Uterus (tissue), 2 donors: ENCODE results near the gene BDH1.

Experiments used
- POLR2A ChIP-seq, 2 donors: fragments of 450-650 bp; IDR thresholded peaks; one replicate each; pipeline ENCODE4 v1.6.1; 2016; ENCODE audit warnings: antibody characterized with exemption in 2 of 2, mild to moderate bottlenecking in 1 of 2, moderate library complexity in 1 of 2
- TF ChIP-seq, protein P1 (sequence below), 4 experiments: fragments of 200-600 bp in 2 of 4; fragments of 450-650 bp in 2 of 4; sonication (generic) in 2 of 4; IDR thresholded peaks; one replicate each; pipeline ENCODE4 v1.5.1; 2016 to 2019; ENCODE audit warnings: antibody characterized with exemption in 4 of 4, mild to moderate bottlenecking in 2 of 4, moderate library complexity in 1 of 4

GRCh38 chr3:197465197-197465995, 90.4 kb downstream of the BDH1 start:
- TF ChIP-seq, protein P1, sequence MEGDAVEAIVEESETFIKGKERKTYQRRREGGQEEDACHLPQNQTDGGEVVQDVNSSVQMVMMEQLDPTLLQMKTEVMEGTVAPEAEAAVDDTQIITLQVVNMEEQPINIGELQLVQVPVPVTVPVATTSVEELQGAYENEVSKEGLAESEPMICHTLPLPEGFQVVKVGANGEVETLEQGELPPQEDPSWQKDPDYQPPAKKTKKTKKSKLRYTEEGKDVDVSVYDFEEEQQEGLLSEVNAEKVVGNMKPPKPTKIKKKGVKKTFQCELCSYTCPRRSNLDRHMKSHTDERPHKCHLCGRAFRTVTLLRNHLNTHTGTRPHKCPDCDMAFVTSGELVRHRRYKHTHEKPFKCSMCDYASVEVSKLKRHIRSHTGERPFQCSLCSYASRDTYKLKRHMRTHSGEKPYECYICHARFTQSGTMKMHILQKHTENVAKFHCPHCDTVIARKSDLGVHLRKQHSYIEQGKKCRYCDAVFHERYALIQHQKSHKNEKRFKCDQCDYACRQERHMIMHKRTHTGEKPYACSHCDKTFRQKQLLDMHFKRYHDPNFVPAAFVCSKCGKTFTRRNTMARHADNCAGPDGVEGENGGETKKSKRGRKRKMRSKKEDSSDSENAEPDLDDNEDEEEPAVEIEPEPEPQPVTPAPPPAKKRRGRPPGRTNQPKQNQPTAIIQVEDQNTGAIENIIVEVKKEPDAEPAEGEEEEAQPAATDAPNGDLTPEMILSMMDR (IDR thresholded peaks at IDR 0.05) = no peak
- no peak for TF ChIP-seq POLR2A (IDR thresholded peaks at IDR 0.05)
